ENCODE measurements around the gene CDC42BPA.
"Not testable (repeated sequence)": the region's sequence is repeated elsewhere in the genome, so short reads cannot be mapped to it uniquely, and the experiment has no call there.

CDC42BPA gene

DNA sequence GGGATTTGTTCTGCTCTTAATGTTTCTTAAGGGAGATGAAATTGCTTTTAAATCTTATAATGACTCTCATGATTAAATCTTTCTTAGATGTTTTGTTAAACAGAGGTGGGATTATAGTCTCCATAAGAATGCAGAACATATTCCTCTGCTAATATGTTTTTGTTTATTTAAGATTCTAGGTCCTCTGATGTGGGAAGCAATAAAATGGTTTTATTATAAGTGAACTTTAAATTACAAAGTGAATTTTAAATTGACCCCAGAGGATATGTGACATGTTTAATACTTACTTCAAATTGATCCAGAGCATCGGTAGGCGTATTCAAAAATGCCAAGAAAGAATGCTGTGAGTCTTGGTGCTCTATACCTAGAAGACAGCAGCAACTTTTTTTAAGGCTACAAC, 248.8 kb downstream of the CDC42BPA start:
- no peak for DNase-seq (ENCODE audit: low read depth, low spot score)

DNA sequence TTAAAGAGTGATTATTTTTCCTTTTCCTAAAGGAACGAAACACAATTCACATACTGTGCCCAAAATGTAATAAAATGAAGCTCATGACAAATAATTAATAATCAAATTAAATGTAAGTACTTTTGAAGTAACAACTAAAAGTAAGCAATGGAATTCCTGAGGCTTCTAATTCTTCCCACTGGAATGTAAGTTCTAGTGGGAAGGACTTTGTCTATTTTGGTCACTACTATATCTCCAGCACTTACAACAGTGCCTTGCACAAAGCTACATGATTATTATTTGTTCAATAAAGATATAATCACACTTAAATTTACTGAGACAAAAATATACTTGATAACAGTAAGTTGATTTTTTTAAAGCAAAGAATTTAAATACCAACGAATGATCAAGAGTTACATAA, 249.4 kb downstream of the CDC42BPA start:
- no peak for DNase-seq (ENCODE audit: low read depth, low spot score)

DNA sequence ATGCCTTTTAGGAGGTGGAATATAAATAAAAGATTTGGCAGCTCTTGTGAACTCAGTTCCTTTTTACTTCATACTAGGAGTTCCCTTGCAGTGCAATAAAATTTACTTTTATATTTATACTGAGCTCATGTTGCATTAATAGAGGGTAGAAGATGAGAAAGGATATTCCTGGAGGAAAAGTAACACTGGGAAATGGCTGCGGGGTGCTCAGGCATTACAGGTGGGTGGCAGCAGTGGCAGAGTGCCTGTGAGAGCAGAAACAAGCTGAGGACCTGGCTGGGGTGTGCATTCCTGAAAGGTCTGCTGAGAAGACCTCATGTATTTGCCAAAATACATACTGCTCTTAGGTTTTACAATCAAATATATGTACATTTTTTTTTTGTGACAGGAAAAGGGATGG, 251.3 kb downstream of the CDC42BPA start:
- no peak for DNase-seq (ENCODE audit: low read depth, low spot score)

DNA sequence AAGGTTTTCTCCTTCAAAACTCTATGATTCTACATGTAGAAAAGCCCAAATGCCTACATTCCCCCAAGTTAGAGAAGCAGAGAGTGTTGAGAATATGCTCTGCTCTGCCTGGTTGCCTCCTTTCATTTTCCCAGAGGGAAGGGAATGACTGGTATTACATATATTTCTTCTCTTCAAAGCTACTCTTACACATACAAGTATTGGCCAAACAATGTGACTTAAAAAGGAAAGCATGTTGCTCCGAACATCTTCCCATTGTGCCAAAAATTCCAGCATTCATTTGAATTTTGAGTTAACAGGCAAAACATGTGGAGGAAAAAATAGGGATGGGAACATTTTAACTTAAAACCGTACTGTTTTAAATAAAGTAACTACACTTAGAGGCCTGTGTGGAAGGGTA, 253.0 kb downstream of the CDC42BPA start:
- DNase-seq (ENCODE audit: low read depth, low spot score), result no peak

DNA sequence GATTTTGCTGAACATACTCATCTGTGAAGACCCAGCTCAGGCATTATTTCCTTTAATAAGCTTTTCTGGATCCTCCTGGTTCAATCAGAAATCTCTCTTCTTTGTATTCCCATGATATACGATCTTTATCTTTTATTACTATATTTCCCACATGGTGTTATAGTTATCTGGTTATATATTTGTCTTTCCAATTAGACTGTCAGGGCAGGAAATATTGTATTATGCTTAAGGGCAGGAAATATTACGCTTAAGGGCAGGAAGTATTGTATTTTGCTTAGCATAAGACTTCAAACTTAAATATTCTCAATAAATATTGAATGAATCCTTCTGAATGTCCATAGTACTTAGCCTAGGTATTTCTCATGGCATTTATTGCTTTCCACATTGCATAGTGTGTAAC, 256.0 kb downstream of the CDC42BPA start:
- DNase-seq (ENCODE audit: low read depth, low spot score), result no peak

DNA sequence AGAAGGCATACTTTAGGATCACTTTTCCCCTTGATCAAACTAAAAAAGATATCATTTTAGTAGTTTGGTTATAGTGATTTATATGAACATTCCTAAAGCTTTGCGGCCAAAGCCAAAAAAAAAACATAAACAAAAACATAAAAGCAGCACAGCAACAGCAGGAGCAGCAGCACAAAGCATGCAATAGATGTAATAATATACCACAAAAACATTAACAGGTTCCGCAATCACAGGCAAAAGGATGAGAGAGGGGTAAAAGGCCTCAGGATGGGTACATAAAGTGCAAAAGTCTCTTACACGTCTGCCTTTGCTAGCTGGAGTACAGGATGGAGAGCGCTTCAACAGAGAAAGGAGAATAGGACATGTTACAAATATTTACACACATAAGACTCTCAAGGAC, 259.2 kb downstream of the CDC42BPA start:
- DNase-seq (ENCODE audit: low read depth, low spot score), result no peak

DNA sequence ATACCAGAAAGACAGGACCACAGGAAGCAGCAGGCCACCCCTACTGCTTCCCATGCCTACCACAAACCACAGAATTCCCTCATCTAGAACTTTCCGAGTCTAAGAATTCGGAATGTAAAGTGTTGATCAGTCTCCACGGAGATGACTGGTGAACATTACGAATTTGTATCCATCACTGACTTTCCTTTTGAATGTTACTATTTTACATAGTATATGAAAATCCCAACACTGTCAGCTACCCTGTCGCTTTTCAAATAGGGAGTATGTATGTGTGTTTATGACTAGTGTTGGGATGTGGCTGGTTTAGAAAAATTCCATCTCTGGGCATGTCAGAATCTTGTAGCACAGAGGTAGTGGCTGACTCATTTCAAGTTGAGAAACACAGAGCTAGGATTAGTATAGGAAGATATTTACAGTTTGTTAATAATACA, 260.0 kb downstream of the CDC42BPA start:
- no peak for DNase-seq (ENCODE audit: low read depth, low spot score)

DNA sequence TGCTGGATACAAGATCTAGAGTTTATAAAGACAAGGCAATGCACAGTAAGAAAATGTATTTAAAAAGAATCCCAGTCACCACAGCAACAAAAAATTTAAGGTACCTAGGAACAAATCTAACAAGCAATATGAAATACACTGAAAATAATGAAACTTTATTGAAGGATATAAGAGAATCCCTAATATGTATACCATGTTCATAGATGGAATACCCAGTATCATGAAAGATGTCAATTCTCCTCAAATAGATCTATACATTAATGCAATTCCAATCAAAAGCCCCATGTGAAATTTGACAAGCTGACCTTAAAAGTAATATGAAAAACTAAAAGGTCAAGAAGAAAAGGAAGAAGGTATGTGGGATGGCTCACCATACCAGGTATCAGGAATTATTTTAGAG, 269.0 kb downstream of the CDC42BPA start:
- DNase-seq (ENCODE audit: low read depth, low spot score), result no peak

DNA sequence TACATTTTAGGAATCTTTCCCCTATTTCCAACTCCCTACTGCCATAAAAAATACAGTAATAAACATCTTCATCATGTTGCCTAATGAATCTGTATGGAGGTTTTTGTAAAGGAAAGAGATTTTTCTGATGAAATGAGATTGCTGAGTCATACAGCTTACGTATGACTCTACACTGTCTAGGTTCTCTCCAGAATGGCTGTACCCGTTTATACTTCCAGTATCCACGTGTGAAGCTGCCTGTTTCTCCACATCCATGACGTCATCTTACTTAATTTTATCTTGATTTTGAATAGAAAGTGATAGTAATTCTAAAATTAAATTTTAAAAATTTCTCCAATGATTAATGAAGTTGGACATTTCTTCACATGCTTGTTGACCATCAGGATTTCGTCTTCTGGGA, 274.5 kb downstream of the CDC42BPA start:
- DNase-seq (ENCODE audit: low read depth, low spot score), result no peak

DNA sequence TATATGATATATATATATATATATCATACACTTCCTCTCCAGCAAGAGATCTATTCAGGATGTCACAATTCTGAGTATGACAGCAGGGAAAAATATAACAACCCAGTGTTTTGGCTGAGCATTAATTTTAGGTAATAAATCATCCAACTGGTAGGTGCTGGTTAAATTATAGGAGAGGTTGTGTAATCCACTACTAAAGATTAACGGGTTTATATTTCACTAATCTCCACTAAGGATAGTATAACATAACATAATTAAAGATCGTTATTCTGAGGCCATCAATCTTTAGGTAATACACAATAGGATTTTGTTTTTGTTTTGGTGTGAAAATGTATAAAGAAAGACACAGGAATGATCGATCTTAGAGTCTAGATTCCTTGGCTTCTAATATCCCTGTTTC, 276.0 kb downstream of the CDC42BPA start:
- no peak for DNase-seq (ENCODE audit: low read depth, low spot score)

DNA sequence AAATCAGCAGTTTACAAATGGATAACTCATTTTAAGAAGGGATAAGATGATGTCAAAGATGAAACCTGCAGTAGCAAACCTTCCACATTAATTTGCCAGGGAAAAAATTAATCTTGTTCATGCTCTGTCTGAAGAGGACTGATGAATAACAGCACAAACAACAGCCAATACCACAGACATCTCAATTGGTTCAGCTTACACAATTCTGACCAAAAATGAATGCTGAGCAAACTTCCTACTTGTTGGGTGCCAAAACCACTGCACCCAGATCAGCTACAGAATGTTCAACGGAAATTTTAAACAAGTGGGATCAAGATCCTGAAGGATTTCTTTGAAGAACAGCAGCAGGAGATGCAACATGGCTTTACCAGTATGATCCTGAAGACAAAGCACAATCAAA, 279.9 kb downstream of the CDC42BPA start:
- no peak for DNase-seq (ENCODE audit: low read depth, low spot score)

DNA sequence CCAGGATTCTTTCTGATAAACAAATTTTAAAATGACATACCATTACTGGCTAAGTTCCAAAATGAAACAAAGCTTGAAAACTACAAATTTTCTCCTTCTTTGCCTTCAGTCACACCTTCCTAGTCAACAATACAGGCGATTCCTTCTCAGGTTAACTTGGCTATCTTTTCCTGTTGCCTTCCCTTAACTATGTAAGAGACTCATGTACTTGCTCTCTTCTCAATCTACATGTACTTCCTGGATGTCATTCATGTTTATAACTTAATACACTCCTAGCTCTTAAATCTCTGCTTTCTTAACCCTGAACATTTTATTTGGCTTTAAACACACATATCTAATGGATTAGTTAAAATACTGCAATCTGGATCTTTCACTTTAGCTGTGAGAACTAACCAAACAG, 281.2 kb downstream of the CDC42BPA start:
- DNase-seq (ENCODE audit: low read depth, low spot score), result no peak

DNA sequence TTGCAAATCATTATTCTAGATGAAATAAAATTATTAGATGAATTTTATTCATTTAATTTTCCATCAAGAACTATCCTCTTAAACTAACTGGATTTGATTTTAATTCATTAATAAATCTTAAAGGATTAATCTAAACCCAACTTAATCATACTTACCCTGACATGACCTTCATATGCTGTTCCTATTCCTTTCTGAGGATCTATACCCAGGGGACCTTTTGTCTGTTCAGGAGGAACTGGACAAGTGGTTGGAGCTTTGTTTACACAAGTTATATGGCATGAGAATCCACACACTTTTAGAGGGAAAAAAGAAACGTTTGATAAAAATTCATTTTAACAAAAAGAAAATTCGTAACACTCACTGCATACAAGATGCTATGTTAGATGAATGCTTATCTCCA, 283.0 kb downstream of the CDC42BPA start:
- DNase-seq (ENCODE audit: low read depth, low spot score), result no peak

DNA sequence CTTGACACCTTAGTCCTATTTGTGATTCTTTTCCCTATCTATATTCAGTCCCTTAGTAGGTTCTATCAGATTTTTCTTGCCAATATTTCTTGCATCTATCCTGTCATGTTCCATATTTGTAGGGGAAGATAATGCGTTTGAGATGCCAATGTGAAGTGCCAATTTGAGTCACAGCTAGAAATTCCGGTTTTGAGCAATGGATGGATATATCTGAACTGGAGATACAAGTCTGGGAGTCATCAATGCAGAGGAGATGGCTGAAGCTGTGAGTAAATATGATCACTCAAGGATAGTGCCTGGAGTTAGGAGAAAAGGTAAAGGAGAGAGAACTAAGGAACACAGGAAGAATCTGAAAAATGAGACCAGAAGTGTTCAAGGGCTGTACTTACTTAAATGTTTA, 284.4 kb downstream of the CDC42BPA start:
- DNase-seq (ENCODE audit: low read depth, low spot score), result no peak

DNA sequence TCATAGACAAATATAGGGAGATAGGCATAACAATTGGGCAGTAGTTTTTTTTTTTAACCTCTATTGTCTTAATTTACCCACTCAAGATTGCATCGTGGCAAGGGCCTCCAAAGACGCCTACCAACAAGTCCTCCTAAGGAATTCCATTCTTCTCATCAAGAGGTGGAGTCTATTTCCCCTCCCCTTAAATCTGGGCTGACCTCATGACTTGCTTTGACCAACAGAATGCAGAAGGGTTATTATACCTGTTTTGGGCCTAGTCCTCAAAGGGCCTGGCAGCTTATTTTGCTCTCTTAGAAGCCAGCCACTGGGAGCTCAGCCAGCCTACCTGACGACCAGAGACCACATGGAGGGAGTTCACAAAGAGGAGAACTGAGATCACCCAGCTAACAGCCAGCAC, 285.9 kb downstream of the CDC42BPA start:
- DNase-seq (ENCODE audit: low read depth, low spot score), result no peak

DNA sequence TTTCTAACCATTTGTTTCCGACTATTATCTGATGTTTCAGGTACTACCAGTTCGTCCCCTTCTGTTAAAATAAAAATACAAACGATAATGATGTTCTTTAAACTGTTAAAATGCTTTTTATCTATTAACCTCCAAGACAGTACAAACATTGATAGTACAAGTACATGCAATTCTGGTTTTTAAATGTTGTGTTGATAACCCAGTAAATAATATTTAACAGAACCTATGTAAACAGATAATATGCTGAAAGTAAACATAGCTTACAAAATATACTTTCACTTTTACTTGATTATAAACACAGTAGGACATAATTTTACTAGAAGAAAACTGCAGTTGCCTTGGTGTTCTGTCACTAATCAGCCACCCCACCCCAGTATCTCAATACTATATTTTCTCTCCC, 301.3 kb downstream of the CDC42BPA start:
- DNase-seq (ENCODE audit: low read depth, low spot score), result no peak

DNA sequence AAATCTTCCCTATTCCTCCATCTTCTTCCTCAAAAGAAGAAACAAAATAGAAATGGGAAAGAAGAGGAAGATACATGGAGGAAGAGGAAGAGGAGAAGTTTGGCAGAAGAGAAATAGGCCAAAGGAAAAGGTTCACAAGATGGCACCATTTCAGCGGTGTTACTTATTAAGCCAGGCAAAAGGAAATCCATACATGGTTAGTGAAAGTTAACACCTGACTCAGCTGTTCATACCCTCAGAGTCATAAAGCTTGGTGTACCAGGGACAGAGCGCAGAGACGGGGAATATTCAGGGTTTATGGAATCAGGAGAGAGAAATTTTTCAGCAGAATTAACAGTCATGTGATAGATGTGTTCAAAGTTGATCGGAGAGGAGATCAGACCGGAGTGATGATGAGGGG, 307.6 kb downstream of the CDC42BPA start:
- DNase-seq (ENCODE audit: low read depth, low spot score), result no peak

DNA sequence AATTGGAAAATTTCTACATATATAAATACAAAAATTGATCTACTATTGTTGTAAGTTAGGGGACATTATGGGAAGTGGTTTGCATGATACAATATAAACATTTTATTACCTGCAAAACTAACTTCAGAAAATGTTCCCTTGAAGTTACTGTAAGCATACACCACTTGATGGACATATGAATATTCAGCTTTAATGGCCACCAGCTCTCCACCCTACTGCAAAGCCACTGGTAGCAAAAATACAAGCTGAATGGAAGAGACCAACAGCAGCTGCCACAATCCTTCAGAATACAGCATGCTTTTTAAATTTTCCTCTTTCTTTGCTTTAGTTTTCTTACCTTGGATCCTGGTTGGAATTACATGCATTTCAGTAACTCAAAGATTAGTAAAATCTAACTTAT, 308.4 kb downstream of the CDC42BPA start:
- DNase-seq (ENCODE audit: low read depth, low spot score), result no peak

DNA sequence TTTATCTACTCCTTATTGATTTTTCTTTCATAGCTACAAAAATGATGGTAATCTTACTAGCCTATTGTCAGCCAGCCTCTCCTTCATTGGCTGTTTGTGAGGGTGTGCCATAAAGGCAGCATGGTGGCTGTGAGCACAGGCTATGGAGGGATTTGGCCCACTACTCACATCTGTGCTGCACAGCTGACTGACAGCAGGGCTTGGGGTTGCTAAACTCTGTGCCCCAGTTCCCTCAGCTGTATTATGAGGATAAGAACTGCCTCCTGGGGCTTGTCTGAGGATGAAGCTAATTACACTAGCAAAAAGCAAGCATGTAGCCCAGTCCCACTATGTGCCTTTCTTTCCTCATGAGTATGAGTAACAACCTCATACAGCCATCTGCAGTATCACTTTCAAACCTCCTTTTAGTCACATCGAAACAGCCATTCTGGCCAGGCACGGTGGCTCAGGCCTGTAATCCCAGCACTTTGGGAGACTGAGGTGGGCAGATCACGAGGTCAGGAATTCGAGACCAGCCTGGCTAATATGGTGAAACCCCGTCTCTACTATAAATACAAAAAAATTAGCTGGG, 312.0 kb downstream of the CDC42BPA start:
- no peak for DNase-seq (ENCODE audit: low read depth, low spot score)

DNA sequence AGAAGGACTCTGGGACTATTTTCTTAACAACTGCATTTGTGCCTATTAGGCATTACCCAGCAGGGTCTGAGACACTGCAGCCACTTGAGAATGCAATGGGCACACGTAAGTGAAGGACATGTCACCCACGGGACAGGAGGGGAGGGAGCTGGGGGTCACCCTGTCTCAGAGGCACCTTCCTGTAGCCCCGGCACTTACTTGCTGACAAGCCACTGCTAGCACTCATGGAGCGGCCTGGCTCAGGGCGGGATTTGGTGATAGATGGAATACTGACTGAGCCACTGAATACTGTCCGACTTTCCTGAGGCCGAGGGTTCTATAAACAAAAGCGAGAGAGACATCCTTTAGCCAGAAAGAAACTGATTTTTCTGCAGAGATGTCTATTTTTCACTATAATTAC, 313.5 kb downstream of the CDC42BPA start:
- DNase-seq (ENCODE audit: low read depth, low spot score), result no peak

DNA sequence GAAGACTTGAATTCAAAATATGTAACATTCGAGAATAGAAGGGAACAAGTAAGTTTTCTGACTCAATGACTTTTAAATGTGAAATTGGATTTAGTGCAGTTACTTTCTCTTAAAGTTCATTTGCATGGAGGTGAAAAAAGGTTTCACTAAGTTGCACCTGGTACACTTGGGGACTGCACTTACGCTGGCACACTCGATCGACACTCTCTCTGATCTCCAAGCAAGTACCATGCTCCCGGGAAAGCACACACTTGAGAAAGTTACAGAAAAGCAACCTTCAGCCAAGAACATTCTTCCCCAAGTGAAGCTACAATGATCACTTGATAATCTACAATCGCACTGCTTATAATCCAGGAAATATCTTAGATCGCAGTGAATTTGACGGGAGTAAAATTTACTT, 315.1 kb downstream of the CDC42BPA start:
- DNase-seq (ENCODE audit: low read depth, low spot score), result no peak

DNA sequence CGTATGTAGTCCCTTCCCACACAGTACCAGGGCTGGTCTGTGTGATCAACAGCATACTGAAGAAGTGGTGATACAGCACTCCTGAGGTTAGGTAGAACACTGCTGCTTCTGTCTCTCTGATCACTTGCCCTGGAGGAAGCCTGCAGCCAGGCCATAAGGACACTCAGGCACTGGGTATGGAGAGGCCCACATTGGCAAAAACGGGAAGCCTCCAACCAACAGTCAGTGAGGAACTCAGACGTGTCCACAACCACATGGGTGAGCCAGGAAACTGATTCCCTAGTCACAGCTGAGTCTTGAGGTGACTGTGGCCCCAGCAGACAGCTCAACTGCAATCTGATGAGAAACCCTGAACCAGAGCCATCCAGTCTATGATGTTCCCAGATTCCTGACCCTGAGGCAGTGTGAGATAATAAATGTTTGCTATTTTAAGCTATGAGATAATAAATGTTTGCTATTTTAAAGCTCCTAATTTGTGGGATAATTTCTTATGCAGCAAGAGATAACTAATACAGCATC, 315.7 kb downstream of the CDC42BPA start:
- DNase-seq (ENCODE audit: low read depth, low spot score), result no peak

DNA sequence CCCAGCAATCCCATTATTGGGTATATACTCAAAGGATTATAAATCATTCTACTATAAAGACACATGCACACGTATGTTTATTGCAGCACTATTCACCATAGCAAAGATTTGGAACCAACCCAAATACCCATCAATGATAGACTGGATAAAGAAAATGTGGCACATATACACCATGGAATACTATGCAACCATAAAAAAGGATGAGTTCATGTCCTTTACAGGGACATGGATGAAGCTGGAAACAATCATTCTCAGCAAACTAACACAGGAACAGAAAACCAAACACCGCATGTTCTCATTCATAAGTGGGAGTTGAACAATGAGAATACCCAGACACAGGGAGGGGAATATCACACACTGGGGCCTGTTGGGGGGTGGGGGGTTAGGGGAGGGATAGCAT, 318.7 kb downstream of the CDC42BPA start:
- DNase-seq (ENCODE audit: low read depth, low spot score), result not testable (repeated sequence)

All from activated CD4-positive, CD25-positive, alpha-beta regulatory T cell treated with anti-CD3 and anti-CD28 coated beads, Interleukin-2, amount 50 U/mL, for 16 hours (primary cell).